SH-SY5Y (cell line): Measurements from ENCODE around the gene TPM2.

Experiments used
- GATA2 ChIP-seq: IDR thresholded peaks from 2 replicates; pipeline ENCODE4 v1.6.1; 2011; ENCODE audit warnings: mild to moderate bottlenecking, low read depth, low read length
- GATA3 ChIP-seq: IDR thresholded peaks from 2 replicates; pipeline ENCODE4 v1.6.1; 2011; ENCODE audit warnings: low read depth, mild to moderate bottlenecking, low read length, moderate library complexity

- no peak for TF ChIP-seq GATA3
- TF ChIP-seq GATA2: no peak
Measured at GRCh38 chr9:35706951-35707350, 17.2 kb upstream of the TPM2 start.
